DOHH2 (cell line): ENCODE results near the gene SERPINA9.

ENCODE experiments used
- H3F3A ChIP-seq: fragments of 200-600 bp; sonication (generic), shearing (Covaris generic); 2 replicates; pipeline ENCODE4 v1.6.0; 2016; ENCODE audit warnings: antibody characterized with exemption, mild to moderate bottlenecking; ENCODE audit not compliant: control insufficient read depth, insufficient read depth
- H3K27ac ChIP-seq: fragments of 200-600 bp; sonication (generic); 2 replicates; pipeline ENCODE4 v1.5.1; 2014; ENCODE audit warnings: low read depth, mild to moderate bottlenecking, low read length, moderate library complexity
- H3K27me3 ChIP-seq: fragments of 200-600 bp; sonication (generic); 2 replicates; pipeline ENCODE4 v1.6.1; 2014; ENCODE audit warnings: mild to moderate bottlenecking, low read length, mixed read lengths; ENCODE audit not compliant: control insufficient read depth
- H3K36me3 ChIP-seq: fragments of 200-600 bp; sonication (generic); 2 replicates; pipeline ENCODE4 v1.6.1; 2014; ENCODE audit warnings: mild to moderate bottlenecking, low read length, moderate library complexity, mixed read lengths; ENCODE audit not compliant: control insufficient read depth
- H3K4me1 ChIP-seq: fragments of 200-600 bp; sonication (generic); 2 replicates; pipeline ENCODE4 v1.6.1; 2014; ENCODE audit warnings: mild to moderate bottlenecking, low read length, mixed read lengths; ENCODE audit not compliant: control insufficient read depth
- H3K4me2 ChIP-seq: fragments of 200-600 bp; sonication (generic); 2 replicates; pipeline ENCODE4 v1.6.0; 2014; ENCODE audit warnings: mild to moderate bottlenecking, low read length, moderate library complexity
- H3K4me3 ChIP-seq: fragments of 200-600 bp; sonication (generic); 2 replicates; pipeline ENCODE4 v1.5.1; 2014; ENCODE audit warnings: mild to moderate bottlenecking, low read length, mixed read lengths
- H3K79me2 ChIP-seq: fragments of 200-600 bp; sonication (generic); 2 replicates; pipeline ENCODE4 v1.6.1; 2014; ENCODE audit warnings: mild to moderate bottlenecking, low read length, mixed read lengths; ENCODE audit not compliant: control insufficient read depth
- H3K9me2 ChIP-seq: fragments of 200-600 bp; sonication (generic); replicated peaks from 2 replicates; pipeline ENCODE4 v1.6.1; 2014; ENCODE audit warnings: mild to moderate bottlenecking, low read length, mixed read lengths; ENCODE audit not compliant: control insufficient read depth
- H3K9me3 ChIP-seq: fragments of 200-600 bp; sonication (generic); 2 replicates; pipeline ENCODE4 v1.6.1; 2014; ENCODE audit warnings: antibody characterized with exemption, low read length, mixed read lengths; ENCODE audit not compliant: control insufficient read depth, insufficient read depth
- H4K20me1 ChIP-seq: fragments of 200-600 bp; sonication (generic); 2 replicates; pipeline ENCODE4 v1.6.0; 2014; ENCODE audit warnings: low read depth, mild to moderate bottlenecking, antibody characterized with exemption, low read length, moderate library complexity; ENCODE audit not compliant: control insufficient read depth, insufficient read depth
- CTCF ChIP-seq: fragments of 200-600 bp; sonication (generic); IDR thresholded peaks from one replicate; pipeline ENCODE4 v1.5.1; 2014; ENCODE audit warnings: antibody characterized with exemption, mild to moderate bottlenecking, low read depth, low read length; ENCODE audit not compliant: poor library complexity, severe bottlenecking
- EZH2phosphoT487 ChIP-seq: fragments of 200-600 bp; sonication (generic); IDR thresholded peaks from 2 replicates; pipeline ENCODE4 v1.6.1; 2017; ENCODE audit warnings: borderline replicate concordance, mild to moderate bottlenecking, antibody characterized with exemption, low read length, moderate library complexity, mixed read lengths

The SERPINA9 gene

DNA sequence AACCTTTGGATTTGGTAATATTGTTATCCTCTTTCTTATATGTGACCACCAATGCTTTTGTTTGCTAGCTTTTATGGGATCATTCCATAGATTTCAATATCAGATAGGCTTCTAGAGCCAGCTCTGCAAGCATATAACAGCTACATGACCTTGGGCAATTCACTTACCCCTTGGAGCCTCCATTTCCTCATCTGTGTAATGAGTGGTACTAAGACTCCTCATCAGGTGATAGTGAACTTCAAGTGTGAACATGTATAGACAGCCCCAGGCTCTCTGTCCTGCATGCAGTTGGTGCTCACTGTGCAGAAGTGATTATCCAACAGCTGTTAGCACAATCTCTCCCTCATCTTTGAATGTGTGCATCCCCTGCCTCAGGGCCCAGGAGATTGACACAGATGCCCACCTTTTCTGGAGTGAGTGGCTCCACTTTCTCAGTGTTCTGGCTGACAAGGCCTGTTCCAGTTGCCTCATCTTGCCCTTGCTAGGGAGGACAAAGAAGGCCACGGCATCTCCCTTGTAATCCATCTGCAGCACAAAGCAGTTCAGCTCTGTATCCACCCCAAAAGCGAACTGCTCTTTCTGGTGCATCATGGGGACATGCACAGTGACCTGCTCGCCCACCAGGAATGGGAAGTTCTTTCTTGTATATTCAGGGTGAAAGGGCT lies 9.2 kb downstream of the SERPINA9 start:
- H3F3A ChIP-seq: peaks cover 5% of the 10 kb centered on the region; the same call in 1 of the 2 replicates
- H3K36me3 ChIP-seq: peaks cover 100% of the 10 kb centered on the region
- H3K79me2 ChIP-seq: peaks cover 32% of the 10 kb centered on the region
- H4K20me1 ChIP-seq: no peaks in the 10 kb centered on the region
- peaks cover 36% of the 10 kb centered on the region for H3K4me1 ChIP-seq
- H3K27me3 ChIP-seq: no peaks in the 10 kb centered on the region
- H3K4me2 ChIP-seq: no peak overlapping the region
- no peaks in the 10 kb centered on the region for H3K9me3 ChIP-seq
- no peak overlapping the region for H3K4me3 ChIP-seq
- no peaks in the 10 kb centered on the region for H3K9me2 ChIP-seq
- no peak for TF ChIP-seq CTCF
- H3K27ac ChIP-seq: no peak overlapping the region

- TF ChIP-seq EZH2phosphoT487: no peak
- TF ChIP-seq CTCF: no peak
- H3K36me3 ChIP-seq: peaks cover 83% of the 10 kb centered on the region
- H3K27me3 ChIP-seq: no peaks in the 10 kb centered on the region
- no peaks in the 10 kb centered on the region for H4K20me1 ChIP-seq
- no peaks in the 10 kb centered on the region for H3K9me3 ChIP-seq
- no peaks in the 10 kb centered on the region for H3K9me2 ChIP-seq
- no peak overlapping the region for H3K27ac ChIP-seq
- peaks cover 7% of the 10 kb centered on the region for H3F3A ChIP-seq
- no peak overlapping the region for H3K4me3 ChIP-seq
- H3K4me1 ChIP-seq: peaks cover 35% of the 10 kb centered on the region
- H3K4me2 ChIP-seq: no peak overlapping the region
- peaks cover 14% of the 10 kb centered on the region for H3K79me2 ChIP-seq
Observed at GRCh38 chr14:94465042-94465441, 11.0 kb downstream of the SERPINA9 start.

DNA sequence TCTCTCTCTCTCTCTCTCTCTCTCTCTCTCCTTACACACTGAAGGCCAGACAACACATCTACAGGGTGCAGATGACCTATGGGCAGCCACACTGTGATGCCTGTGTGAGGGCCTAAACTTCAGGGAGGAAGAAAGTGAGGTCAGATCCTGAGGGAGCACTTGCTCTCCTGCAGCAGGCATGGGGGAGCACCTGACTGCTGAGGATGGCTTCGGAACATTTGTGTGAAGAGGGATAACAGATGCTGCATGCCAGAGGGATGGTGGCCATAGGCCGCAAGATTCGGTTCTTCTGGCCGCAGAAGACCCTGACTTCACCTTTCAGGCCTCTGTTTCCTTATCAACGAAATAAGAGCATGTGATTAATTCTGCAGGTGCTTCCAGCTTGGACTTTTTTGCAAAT lies 11.7 kb downstream of the SERPINA9 start:
- peaks cover 31% of the 10 kb centered on the region for H3K4me1 ChIP-seq
- H3K9me3 ChIP-seq: peaks cover 3% of the 10 kb centered on the region; the same call in 1 of the 2 replicates
- no peaks in the 10 kb centered on the region for H4K20me1 ChIP-seq
- H3F3A ChIP-seq: peaks cover 7% of the 10 kb centered on the region
- peaks cover 7% of the 10 kb centered on the region for H3K79me2 ChIP-seq
- H3K27ac ChIP-seq: no peak overlapping the region
- no peak for TF ChIP-seq CTCF
- no peak for TF ChIP-seq EZH2phosphoT487
- no peaks in the 10 kb centered on the region for H3K9me2 ChIP-seq
- H3K4me3 ChIP-seq: no peak overlapping the region
- H3K27me3 ChIP-seq: no peaks in the 10 kb centered on the region
- peaks cover 75% of the 10 kb centered on the region for H3K36me3 ChIP-seq
- no peak overlapping the region for H3K4me2 ChIP-seq
